D721Med (cell line): ENCODE data around the gene IRS1.
"Not testable (repeated sequence)": the region's sequence is repeated elsewhere in the genome, so short reads cannot be mapped to it uniquely, and the experiment has no call there.

Experiments used
- DNase-seq: peaks from one replicate; pipeline ENCODE4 v3.0.0; 2011; ENCODE audit warnings: low spot score; ENCODE audit not compliant: insufficient read length
- FAIRE-seq: peaks from 2 replicates; lab custom pipeline; 2011; peaks lifted over from hg19 to GRCh38; lab: Jason Lieb, UNC
- CTCF ChIP-seq: IDR thresholded peaks from 2 replicates; pipeline ENCODE4 v1.5.1; 2012; ENCODE audit warnings: mild to moderate bottlenecking, control low read depth; ENCODE audit not compliant: insufficient read depth; ENCODE audit errors: missing control alignments

IRS1 gene

DNA sequence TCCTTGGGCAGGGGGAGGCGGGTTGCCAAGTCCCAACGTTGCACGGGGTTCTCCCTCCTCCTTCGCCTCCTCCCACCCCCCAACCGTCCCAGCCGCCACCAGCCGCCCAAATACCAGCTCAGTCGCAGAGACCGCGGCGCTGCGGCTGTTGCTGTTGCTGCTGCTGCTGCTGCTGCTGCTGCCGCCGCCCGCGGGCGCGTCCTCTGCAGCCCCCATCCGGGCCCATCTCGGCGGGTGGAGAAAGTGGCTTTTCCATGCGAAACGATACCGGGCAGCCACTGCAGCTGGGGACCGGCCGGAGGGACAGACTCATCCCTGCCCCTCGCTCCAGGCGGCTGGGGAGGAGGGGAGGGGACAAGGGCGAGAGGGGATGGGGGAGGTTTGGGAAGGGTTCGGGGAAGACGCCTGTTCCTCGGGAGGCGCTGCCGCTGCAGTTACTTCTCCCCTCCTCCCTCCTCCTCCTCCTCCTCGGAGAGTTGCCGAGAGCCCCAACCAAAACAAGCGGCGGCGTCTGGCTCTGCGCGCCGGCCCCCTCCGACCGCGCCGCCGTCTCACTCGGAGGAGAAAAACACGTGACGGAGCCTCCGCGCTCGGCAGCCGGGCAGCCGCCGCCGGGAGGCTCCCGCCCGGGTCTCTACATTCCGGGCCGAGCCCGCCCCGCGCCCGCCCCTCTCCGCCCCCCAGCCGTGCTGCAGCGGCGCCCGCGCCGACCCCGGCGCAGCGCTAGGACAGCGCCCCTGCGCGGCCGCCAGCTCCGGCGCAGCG lies at the start of gene IRS1:
Gene IRS1 (minus strand): TSS at position 610 of the 765 bp plus-strand sequence. CDS start 1,082 bp downstream, outside the sequence.
- FAIRE-seq = no peak
- TF ChIP-seq CTCF = peak; percentile 51
- no peak for DNase-seq

DNA sequence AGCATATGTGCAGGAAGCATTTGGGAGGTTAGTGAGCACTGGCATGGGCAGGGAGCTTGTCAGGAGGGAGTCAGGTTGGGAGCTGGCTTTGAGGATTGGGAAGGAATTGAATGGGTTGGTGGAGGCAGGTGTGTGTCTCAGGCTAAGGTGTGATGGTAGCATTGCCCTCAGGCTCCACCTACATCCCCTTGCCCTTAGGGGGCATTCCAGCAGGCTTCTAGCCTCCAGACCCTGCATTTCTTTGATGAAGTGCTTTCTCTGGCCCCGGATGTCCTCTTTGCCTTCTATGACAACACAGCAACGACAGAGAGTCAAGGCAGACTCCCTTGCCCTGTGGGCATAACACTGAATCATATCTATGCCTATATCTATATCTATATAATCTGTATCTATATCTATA lies 49.7 kb upstream of the IRS1 start:
- no peak for TF ChIP-seq CTCF
- no peak for FAIRE-seq
- DNase-seq = no peak

DNA sequence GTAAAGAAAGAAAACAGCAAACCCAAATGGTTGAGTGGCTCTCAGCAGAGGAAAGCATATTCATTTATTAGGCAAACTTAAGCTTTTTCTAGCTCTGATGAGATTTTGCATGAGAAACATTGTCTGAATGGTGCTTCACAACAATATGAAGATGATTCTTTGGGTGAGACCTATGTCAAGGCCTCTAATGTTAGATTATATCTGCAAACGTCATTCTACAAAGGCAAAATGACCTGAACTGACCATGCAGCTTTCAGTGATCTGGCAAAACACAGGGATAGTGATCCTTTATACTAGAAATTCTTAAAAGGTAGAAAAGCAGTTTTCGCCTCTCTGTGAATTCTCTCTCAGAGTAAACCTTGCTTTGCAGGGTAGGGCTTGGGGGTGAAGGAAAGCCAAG lies 47.9 kb upstream of the IRS1 start:
- FAIRE-seq (no peak), DNase-seq (no peak)
- TF ChIP-seq CTCF = no peak

DNA sequence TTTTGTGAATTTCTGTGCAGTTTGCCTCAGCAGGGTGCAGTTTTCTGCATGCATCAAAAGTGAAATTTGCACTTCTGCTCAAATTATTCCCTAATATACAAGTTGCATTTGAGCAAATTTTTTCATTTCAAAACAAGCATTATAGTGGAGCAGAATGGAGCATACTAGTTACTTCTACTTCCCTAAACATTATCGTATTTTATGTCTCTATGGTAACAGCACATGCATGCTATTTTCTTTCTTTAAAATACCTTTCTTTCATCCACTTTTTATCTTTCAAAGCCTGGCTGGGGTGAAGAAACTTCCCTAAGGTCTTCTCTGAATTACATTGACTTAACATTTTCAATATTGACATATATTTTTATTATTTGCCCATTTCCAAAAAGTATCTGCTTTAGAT lies 47.5 kb upstream of the IRS1 start:
- no peak for DNase-seq
- TF ChIP-seq CTCF = no peak
- no peak for FAIRE-seq

- FAIRE-seq (no peak), DNase-seq (no peak)
These were observed 45.9 kb upstream of the IRS1 start for GRCh38 chr2:226845386-226846116.

GRCh38 chr2:226843001-226843400 lies 43.4 kb upstream of the IRS1 start:
- not testable (repeated sequence) for DNase-seq, FAIRE-seq

More at GRCh38 chr2:226845386-226846116, 45.9 kb upstream of the IRS1 start:
- no peak for TF ChIP-seq CTCF

- DNase-seq = no peak
- no peak for TF ChIP-seq CTCF
- no peak for FAIRE-seq
These were observed 40.3 kb upstream of the IRS1 start for GRCh38 chr2:226839951-226840350.
